ENCODE measurements around the gene RRP12. TPM values are rescaled to one million over a fixed set of nuclear protein-coding genes. Genes with fewer than 3 reads are reported as not detected.
A peak's percentile ranks its signal among the peaks of the same experiment; 100 is the strongest.

RRP12 gene
- polyA plus RNA-seq, 3 donors, result 26.3 to 34.6 (median 26.7) TPM

DNA sequence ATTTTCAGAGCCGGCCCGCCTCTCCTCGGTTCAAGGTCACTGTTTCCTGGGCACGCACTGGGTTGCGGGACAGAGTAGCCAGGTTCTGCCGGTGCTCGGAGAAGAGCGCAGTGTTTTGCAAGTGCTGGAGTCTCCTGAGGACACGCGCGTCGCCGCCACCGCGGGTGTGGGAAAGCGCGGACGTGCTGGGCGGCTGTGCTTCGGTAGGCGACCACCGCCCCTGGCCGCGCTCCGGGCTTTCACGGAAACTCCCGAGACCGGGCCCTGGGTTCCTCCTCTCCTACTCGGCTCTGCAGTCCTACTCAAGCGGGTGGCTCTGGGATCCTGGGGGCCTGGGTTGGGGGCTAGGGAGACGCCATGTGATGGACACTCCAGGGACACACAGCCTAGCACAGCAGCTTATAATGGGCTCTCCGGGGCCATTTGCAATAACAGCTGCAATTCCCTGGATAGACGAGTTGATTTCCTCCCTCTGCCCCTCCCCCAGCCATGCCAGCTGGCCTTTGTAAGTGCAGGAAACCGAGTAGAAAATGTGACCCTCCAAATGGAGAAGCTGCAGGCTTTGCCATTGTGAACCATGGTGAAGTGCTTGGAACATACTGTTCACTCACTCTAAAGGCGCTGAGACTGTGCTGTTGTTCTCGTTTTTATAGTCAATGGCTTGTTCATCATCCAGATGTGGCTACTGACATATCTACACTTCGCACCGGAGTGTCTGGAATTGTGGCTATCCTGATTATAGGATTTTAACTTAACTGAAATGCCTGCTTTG lies 79.9 kb downstream of the RRP12 start:
- DNase-seq, result no peak

DNA sequence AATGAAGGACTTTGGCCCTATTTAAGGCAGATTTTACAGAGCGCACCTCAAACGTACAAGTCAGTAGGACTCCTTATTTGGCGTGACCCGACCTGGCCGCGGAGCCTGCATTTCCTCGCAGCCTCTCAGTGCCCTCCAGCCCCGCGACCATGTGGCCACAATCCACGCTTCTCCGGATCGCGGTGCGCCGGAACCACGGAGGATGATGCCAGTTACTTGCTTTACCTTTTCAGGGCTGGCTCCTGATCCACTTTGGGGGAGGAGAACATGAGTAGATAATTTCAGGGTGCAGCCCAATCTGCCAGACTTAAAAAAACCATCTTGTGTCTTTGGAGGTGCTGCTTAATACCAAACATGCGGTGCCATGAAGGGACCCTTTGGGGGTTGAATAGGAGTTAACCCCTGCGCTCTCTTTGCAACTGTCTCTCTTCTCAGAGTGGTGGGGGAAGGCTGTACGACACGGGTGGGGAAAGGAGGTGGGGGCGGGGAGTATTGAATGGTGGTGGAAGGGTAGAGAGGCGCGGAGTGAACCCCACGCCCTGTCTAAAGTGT lies 80.6 kb downstream of the RRP12 start:
- DNase-seq, result no peak

DNA sequence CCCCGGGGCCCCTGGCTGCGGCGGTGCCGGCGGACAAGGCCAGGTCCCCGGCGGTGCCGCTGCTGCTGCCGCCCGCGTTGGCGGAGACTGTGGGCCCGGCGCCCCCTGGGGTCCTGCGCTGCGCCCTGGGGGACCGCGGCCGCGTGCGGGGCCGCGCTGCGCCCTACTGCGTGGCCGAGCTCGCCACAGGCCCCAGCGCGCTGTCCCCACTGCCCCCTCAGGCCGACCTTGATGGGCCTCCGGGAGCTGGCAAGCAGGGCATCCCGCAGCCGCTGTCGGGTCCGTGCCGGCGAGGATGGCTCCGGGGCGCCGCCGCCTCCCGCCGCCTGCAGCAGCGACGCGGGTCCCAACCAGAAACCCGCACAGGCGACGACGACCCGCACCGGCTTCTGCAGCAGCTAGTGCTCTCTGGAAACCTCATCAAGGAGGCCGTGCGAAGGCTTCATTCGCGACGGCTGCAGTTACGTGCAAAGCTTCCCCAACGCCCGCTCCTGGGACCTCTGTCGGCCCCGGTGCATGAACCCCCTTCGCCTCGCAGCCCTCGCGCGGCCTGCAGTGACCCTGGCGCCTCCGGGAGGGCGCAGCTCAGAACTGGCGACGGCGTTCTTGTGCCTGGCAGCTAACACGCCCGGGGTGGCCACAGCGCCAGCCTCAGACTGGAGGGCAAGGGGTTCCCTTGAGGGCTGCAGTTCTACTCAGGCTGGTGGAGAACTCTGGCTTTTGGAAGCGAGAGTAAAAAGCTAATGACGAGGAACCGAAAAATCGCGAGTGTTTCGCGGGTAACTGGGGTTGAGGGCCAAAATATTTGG lies 81.3 kb downstream of the RRP12 start:
- DNase-seq, result no peak

DNA sequence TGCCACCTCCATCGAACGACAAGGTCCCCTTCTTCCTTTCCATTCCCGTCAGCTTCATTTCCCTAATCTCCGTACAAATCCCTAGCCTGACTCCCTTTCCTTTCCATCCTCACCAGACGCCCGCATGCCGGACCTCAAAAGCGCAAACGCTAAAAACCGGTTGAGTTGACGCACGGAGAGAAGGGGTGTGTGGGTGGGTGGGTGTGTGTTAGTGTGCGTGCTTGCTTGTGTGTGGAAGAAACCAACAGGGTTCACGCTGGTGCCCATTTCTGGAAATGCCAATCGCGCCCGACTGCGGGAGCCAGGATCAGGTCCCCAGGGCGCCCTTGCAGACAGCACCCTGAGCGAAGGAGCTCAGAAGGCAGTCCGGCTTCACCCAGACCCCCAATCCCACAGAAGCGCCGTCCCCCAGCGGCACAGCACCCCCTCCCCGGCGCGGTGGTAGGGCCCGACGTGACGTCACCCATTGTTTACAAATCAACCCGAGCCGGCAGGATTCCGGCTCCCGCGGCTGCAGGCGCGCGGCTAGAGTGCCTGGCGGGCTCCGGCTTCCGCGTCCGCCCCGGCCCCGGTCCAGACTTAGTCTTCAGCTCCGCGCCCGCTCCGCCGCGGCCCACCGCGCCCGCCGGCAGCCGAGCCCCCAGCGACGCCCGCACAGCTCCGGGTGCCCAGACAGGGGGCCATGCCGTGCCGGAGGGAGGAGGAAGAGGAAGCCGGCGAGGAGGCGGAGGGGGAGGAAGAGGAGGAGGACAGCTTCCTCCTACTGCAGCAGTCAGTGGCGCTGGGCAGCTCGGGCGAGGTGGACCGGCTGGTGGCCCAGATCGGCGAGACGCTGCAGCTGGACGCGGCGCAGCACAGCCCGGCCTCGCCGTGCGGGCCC lies 82.1 kb downstream of the RRP12 start, which contains the start of gene FRAT1:
Gene FRAT1, plus strand, starts transcription at position 500 of the 880 bp plus-strand sequence. Its CDS starts 183 bp downstream, at position 683.
- DNase-seq, result peak; percentile 89

DNA sequence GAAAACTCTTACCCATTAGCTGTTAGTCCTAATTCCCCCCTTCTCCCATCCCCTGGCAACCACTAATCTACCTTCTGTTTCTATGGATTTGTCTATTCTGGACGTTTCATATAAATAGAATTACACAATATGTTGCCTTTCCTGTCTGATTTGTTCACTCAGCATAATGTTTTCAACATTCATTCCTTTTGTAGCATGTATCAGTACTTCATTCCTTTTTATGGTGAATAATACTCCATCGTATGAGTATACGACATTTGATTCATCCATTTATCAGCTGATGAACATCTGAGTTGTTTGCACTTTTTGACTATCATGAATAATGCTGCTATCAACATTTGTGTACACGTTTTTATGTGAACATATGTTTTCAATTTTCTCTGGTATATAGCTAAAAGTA lies 86.5 kb downstream of the RRP12 start:
- DNase-seq, result no peak

DNA sequence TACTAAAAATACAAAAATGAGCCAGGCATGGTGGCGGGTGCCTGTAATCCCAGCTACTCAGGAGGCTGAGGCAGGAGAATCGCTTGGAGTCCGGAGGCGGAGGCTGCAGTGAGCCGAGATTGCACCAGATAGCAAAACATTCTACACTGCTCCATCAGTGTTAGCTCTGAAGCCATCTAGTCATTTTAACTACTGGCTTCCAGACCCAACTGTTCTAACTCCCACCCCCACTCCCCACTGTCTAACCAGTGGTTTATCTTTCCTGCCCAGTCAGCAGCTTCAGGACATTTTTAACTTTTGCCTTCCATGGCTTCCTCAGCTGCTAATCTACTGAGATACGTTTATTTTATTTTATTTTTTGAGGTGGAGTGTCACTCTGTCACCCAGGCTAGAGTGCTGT lies 88.2 kb downstream of the RRP12 start:
- DNase-seq, result no peak

DNA sequence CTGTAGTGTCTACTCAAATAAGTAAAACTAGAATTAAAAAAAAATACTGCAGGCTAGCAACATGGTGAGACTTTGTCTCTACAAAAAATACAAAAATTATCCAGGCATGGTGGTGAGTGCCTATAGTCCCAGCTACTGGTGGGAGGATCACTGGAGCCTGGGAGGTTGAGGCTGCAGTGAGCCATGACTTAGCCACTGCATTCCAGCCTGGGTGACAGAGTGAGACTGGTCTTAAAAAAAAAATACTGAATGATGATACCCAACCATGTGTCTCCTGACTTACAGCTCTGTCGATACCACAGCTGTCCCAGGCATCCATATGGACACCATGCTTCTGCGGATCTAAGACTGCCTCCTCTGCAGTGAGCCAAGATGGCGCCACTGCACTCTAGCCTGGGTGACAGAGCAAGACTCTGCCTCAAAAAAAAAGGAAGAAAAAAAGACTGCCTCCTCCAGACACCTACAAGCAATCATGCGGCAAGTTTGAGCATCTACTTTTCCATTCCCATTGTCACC lies 90.0 kb downstream of the RRP12 start:
- no peak for DNase-seq

DNA sequence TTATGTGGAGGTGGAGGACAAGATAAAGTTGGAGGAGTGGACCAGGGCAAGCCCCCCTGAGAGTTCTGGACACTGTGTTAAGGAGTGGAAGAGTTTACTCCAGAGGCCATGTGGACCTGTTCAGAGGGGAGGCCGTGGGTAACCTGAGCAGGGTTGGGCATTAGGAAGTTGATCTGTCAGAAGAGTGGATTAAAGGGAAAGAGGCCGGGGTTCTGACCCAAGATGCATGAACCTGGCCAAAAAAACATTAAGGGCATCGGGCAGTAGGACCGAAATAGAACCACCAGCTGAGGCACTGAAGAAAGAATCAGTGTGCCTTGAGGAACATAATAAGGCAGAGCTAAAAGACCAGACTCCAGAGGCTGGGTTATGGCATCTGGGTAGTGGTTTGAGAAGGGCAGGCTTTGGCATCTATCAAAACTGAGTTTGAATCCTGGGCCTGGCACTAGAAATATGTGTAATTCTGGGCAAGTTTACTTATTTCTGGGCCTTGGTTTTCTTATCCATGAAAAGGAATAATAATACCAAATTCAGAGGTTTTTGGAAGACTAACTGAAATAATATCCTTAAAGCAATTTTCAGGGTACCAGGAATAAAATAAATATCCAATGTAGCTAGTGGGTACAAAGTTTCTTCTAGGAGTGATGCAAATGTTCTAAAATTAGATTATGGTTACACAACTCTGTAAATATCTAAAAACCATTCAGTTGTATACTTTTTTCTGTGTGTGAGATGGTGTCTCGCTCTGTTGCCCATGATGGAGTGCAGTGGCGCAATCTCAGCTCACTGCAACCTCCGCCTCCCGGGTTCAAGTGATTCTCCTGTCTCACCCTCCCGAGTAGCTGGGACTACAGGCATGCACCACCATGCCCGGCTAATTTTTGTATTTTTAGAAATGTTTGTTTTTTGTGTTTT lies 93.0 kb downstream of the RRP12 start:
- DNase-seq, result no peak

DNA sequence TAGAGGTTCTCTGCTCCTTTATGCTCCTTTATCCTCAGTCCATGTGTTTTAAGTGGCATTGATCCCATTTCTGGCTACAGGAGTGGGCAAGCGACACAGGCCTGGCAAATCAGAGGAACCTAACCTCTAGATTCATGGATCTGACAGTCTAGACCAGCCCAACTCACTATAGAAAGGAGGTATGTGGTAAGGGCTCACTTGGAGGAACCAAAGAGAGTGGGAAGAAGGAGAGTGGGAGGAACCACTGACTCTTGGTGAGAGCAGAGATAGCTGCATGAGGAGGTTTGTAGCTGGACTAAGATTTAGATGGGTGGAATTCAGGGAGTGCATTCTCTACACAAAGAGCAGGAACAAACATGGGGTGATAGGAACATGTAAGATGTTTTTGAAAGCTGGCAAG lies 93.7 kb downstream of the RRP12 start:
- no peak for DNase-seq

Other genes starting within 250 kb of the RRP12 start
- 1 to 10 TPM; 6.7 to 8.3 (median 7.9) TPM for gene SLIT1, start 215.4 kb downstream of the RRP12 start, polyA plus RNA-seq (ENCODE audit: insufficient read length in 3 of 3)
- gene ARHGAP19, start 108.7 kb downstream of the RRP12 start, polyA plus RNA-seq (ENCODE audit: insufficient read length in 3 of 3), result 10 to 100 TPM; 27.6 to 28.7 (median 28.2) TPM
- gene FRAT1, start 82.1 kb downstream of the RRP12 start, polyA plus RNA-seq (ENCODE audit: insufficient read length in 3 of 3), result 1 to 10 TPM; 3.8 to 5.2 (median 4.3) TPM
- gene FRAT2, start 66.6 kb downstream of the RRP12 start, polyA plus RNA-seq (ENCODE audit: insufficient read length in 3 of 3), result 10 to 100 TPM; 13.1 to 14.1 (median 14.0) TPM
- 100 to 1,000 TPM; 164 to 200 (median 193) TPM for gene PGAM1, start 24.9 kb upstream of the RRP12 start, polyA plus RNA-seq (ENCODE audit: insufficient read length in 3 of 3)
- gene EXOSC1, start 44.7 kb upstream of the RRP12 start, polyA plus RNA-seq (ENCODE audit: insufficient read length in 3 of 3), result 10 to 100 TPM; 32.0 to 43.3 (median 39.7) TPM
- 10 to 100 TPM; 40.5 to 43.1 (median 40.7) TPM for gene ZDHHC16, start 44.8 kb upstream of the RRP12 start, polyA plus RNA-seq (ENCODE audit: insufficient read length in 3 of 3)
- 100 to 1,000 TPM in 2 of 3 donors, 10 to 100 TPM in 1; 94.4 to 108 (median 106) TPM for gene MMS19, start 97.1 kb upstream of the RRP12 start, polyA plus RNA-seq (ENCODE audit: insufficient read length in 3 of 3)
- gene UBTD1, start 97.6 kb upstream of the RRP12 start, polyA plus RNA-seq (ENCODE audit: insufficient read length in 3 of 3), result 10 to 100 TPM in 2 of 3 donors, 1 to 10 TPM in 1; 9.2 to 12.5 (median 11.3) TPM
- gene ANKRD2, start 171.4 kb upstream of the RRP12 start, polyA plus RNA-seq (ENCODE audit: insufficient read length in 3 of 3), result under 1 TPM; 0.39 to 0.50 (median 0.49) TPM
- 10 to 100 TPM; 48.5 to 70.8 (median 69.1) TPM for gene HOGA1, start 183.0 kb upstream of the RRP12 start, polyA plus RNA-seq (ENCODE audit: insufficient read length in 3 of 3)
- 1 to 10 TPM in 2 of 3 donors, under 1 TPM in 1; 0.31 to 3.5 (median 1.3) TPM for gene C10orf62, start 188.4 kb upstream of the RRP12 start, polyA plus RNA-seq (ENCODE audit: insufficient read length in 3 of 3)
- gene MORN4, start 232.2 kb upstream of the RRP12 start, polyA plus RNA-seq (ENCODE audit: insufficient read length in 3 of 3), result 10 to 100 TPM; 21.7 to 29.7 (median 22.9) TPM
- 10 to 100 TPM; 18.8 to 20.7 (median 20.5) TPM for gene PI4K2A, start 239.3 kb upstream of the RRP12 start, polyA plus RNA-seq (ENCODE audit: insufficient read length in 3 of 3)